DOHH2 (cell line): ENCODE data around the gene ELOVL6.

ENCODE experiments used
- H3F3A ChIP-seq: fragments of 200-600 bp; sonication (generic), shearing (Covaris generic); 2 replicates; pipeline ENCODE4 v1.6.0; 2016; ENCODE audit warnings: antibody characterized with exemption, mild to moderate bottlenecking; ENCODE audit not compliant: control insufficient read depth, insufficient read depth
- H3K27ac ChIP-seq: fragments of 200-600 bp; sonication (generic); 2 replicates; pipeline ENCODE4 v1.5.1; 2014; ENCODE audit warnings: low read depth, mild to moderate bottlenecking, low read length, moderate library complexity
- H3K27me3 ChIP-seq: fragments of 200-600 bp; sonication (generic); 2 replicates; pipeline ENCODE4 v1.6.1; 2014; ENCODE audit warnings: mild to moderate bottlenecking, low read length, mixed read lengths; ENCODE audit not compliant: control insufficient read depth
- H3K36me3 ChIP-seq: fragments of 200-600 bp; sonication (generic); 2 replicates; pipeline ENCODE4 v1.6.1; 2014; ENCODE audit warnings: mild to moderate bottlenecking, low read length, moderate library complexity, mixed read lengths; ENCODE audit not compliant: control insufficient read depth
- H3K4me1 ChIP-seq: fragments of 200-600 bp; sonication (generic); 2 replicates; pipeline ENCODE4 v1.6.1; 2014; ENCODE audit warnings: mild to moderate bottlenecking, low read length, mixed read lengths; ENCODE audit not compliant: control insufficient read depth
- H3K4me2 ChIP-seq: fragments of 200-600 bp; sonication (generic); 2 replicates; pipeline ENCODE4 v1.6.0; 2014; ENCODE audit warnings: mild to moderate bottlenecking, low read length, moderate library complexity
- H3K4me3 ChIP-seq: fragments of 200-600 bp; sonication (generic); 2 replicates; pipeline ENCODE4 v1.5.1; 2014; ENCODE audit warnings: mild to moderate bottlenecking, low read length, mixed read lengths
- H3K79me2 ChIP-seq: fragments of 200-600 bp; sonication (generic); 2 replicates; pipeline ENCODE4 v1.6.1; 2014; ENCODE audit warnings: mild to moderate bottlenecking, low read length, mixed read lengths; ENCODE audit not compliant: control insufficient read depth
- H3K9me2 ChIP-seq: fragments of 200-600 bp; sonication (generic); replicated peaks from 2 replicates; pipeline ENCODE4 v1.6.1; 2014; ENCODE audit warnings: mild to moderate bottlenecking, low read length, mixed read lengths; ENCODE audit not compliant: control insufficient read depth
- H3K9me3 ChIP-seq: fragments of 200-600 bp; sonication (generic); 2 replicates; pipeline ENCODE4 v1.6.1; 2014; ENCODE audit warnings: antibody characterized with exemption, low read length, mixed read lengths; ENCODE audit not compliant: control insufficient read depth, insufficient read depth
- H4K20me1 ChIP-seq: fragments of 200-600 bp; sonication (generic); 2 replicates; pipeline ENCODE4 v1.6.0; 2014; ENCODE audit warnings: low read depth, mild to moderate bottlenecking, antibody characterized with exemption, low read length, moderate library complexity; ENCODE audit not compliant: control insufficient read depth, insufficient read depth
- EZH2phosphoT487 ChIP-seq: fragments of 200-600 bp; sonication (generic); IDR thresholded peaks from 2 replicates; pipeline ENCODE4 v1.6.1; 2017; ENCODE audit warnings: borderline replicate concordance, mild to moderate bottlenecking, antibody characterized with exemption, low read length, moderate library complexity, mixed read lengths
- TF ChIP-seq, protein P1 (sequence below): fragments of 200-600 bp; sonication (generic); IDR thresholded peaks from one replicate; pipeline ENCODE4 v1.5.1; 2014; ENCODE audit warnings: antibody characterized with exemption, mild to moderate bottlenecking, low read depth, low read length; ENCODE audit not compliant: poor library complexity, severe bottlenecking

ELOVL6 gene

GRCh38 chr4:110062166-110062565 lies 136.2 kb downstream of the ELOVL6 start:
- no peak overlapping the region for H3K4me3 ChIP-seq
- H4K20me1 ChIP-seq, result peaks cover 6% of the 10 kb centered on the region; the same call in 1 of the 2 replicates
- H3K9me2 ChIP-seq, result no peaks in the 10 kb centered on the region
- H3K27me3 ChIP-seq, result no peaks in the 10 kb centered on the region
- H3K27ac ChIP-seq, result no peak overlapping the region
- 0 out of 2 replicates have a peak, but pooled peaks cover 4% of the 10 kb centered on the region for H3F3A ChIP-seq
- H3K9me3 ChIP-seq, result no peaks in the 10 kb centered on the region
- H3K79me2 ChIP-seq, result no peaks in the 10 kb centered on the region
- TF ChIP-seq, protein P1, sequence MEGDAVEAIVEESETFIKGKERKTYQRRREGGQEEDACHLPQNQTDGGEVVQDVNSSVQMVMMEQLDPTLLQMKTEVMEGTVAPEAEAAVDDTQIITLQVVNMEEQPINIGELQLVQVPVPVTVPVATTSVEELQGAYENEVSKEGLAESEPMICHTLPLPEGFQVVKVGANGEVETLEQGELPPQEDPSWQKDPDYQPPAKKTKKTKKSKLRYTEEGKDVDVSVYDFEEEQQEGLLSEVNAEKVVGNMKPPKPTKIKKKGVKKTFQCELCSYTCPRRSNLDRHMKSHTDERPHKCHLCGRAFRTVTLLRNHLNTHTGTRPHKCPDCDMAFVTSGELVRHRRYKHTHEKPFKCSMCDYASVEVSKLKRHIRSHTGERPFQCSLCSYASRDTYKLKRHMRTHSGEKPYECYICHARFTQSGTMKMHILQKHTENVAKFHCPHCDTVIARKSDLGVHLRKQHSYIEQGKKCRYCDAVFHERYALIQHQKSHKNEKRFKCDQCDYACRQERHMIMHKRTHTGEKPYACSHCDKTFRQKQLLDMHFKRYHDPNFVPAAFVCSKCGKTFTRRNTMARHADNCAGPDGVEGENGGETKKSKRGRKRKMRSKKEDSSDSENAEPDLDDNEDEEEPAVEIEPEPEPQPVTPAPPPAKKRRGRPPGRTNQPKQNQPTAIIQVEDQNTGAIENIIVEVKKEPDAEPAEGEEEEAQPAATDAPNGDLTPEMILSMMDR, result no peak
- no peak for TF ChIP-seq EZH2phosphoT487
- H3K36me3 ChIP-seq, result no peaks in the 10 kb centered on the region
- H3K4me2 ChIP-seq, result no peak overlapping the region
- peaks cover 13% of the 10 kb centered on the region for H3K4me1 ChIP-seq

GRCh38 chr4:110061076-110061475 lies 137.3 kb downstream of the ELOVL6 start:
- H4K20me1 ChIP-seq, result peaks cover 6% of the 10 kb centered on the region; the same call in 1 of the 2 replicates
- H3K9me2 ChIP-seq, result no peaks in the 10 kb centered on the region
- peaks cover 13% of the 10 kb centered on the region for H3K4me1 ChIP-seq
- no peak for TF ChIP-seq EZH2phosphoT487
- TF ChIP-seq, protein P1, result no peak
- no peak overlapping the region for H3K27ac ChIP-seq
- no peaks in the 10 kb centered on the region for H3K36me3 ChIP-seq
- H3K4me2 ChIP-seq, result no peak overlapping the region
- 0 out of 2 replicates have a peak, but pooled peaks cover 4% of the 10 kb centered on the region for H3F3A ChIP-seq
- H3K79me2 ChIP-seq, result no peaks in the 10 kb centered on the region
- no peaks in the 10 kb centered on the region for H3K9me3 ChIP-seq
- H3K4me3 ChIP-seq, result no peak overlapping the region
- H3K27me3 ChIP-seq, result no peaks in the 10 kb centered on the region

- Histone ChIP-seq H3K36me3 (no peaks in the 10 kb centered on the region), H3K4me3 (no peak overlapping the region), H3K27ac (no peak overlapping the region), H3F3A (0 out of 2 replicates have a peak, but pooled peaks cover 4% of the 10 kb centered on the region), H3K27me3 (no peaks in the 10 kb centered on the region), H3K79me2 (no peaks in the 10 kb centered on the region), H3K9me2 (no peaks in the 10 kb centered on the region), H3K4me2 (no peak overlapping the region), H4K20me1 (peaks cover 6% of the 10 kb centered on the region; the same call in 1 of the 2 replicates), H3K4me1 (peaks cover 13% of the 10 kb centered on the region), H3K9me3 (no peaks in the 10 kb centered on the region)
- TF ChIP-seq, protein P1, result no peak
- TF ChIP-seq EZH2phosphoT487, result no peak
These were observed 138.7 kb downstream of the ELOVL6 start for GRCh38 chr4:110059556-110060191.
